IMR-90 (cell line): ENCODE measurements around the gene LRRC15. TPM values are rescaled to one million over a fixed set of nuclear protein-coding genes. Genes with fewer than 3 reads are reported as not detected.

Source experiments
- ATAC-seq: fragments of 200-7000 bp; cut with Tn5 transposase; 2 replicates; pipeline ENCODE4 v1.9.1; 2020; ENCODE audit warnings: low read depth, mild to moderate bottlenecking, moderate library complexity
- BruUV-seq: library from RNA; stranded (reverse); fragments of 400-500 nt; replicated peaks from 2 replicates; lab custom pipeline; 2021; lab: Mats Ljungman, UMichigan
- CTCF ChIA-PET: fragments of 300-600 bp; formaldehyde crosslinking; extraction: SDS; loops from one replicate; lab custom pipeline; 2021; ENCODE audit warnings: antibody characterized with exemption; lab: Yijun Ruan, JAX
- POLR2A ChIA-PET: fragments of 300-600 bp; sonication (Branson Sonifier 250); formaldehyde crosslinking; loops from one replicate; lab custom pipeline; 2022; ENCODE audit warnings: antibody characterized with exemption; ENCODE audit not compliant: unreplicated experiment; lab: Charles Lee
- DNase-seq: peaks from one replicate; pipeline ENCODE4 v3.0.0; 2013
- H2AFZ ChIP-seq: replicated peaks from 2 replicates; pipeline ENCODE3; 2013; ENCODE audit warnings: low read length, mild to moderate bottlenecking; ENCODE audit not compliant: poor library complexity
- H2AK5ac ChIP-seq: 2 replicates; pipeline ENCODE4 v1.6.1; 2013; ENCODE audit warnings: low read depth, low read length, inconsistent platforms
- H2AK9ac ChIP-seq: replicated peaks from 2 replicates; pipeline ENCODE3; 2013; ENCODE audit warnings: mild to moderate bottlenecking, low read depth, low read length, moderate library complexity; ENCODE audit not compliant: poor library complexity
- H2BK120ac ChIP-seq: 2 replicates; pipeline ENCODE4 v1.6.1; 2013; ENCODE audit warnings: low read depth, low read length, inconsistent platforms
- H2BK15ac ChIP-seq: 3 replicates; pipeline ENCODE4 v1.6.1; 2013; ENCODE audit warnings: low read depth, low read length, inconsistent platforms
- H2BK20ac ChIP-seq: 2 replicates; pipeline ENCODE4 v1.6.1; 2013; ENCODE audit warnings: low read depth, mild to moderate bottlenecking, inconsistent platforms, low read length, moderate library complexity
- H2BK5ac ChIP-seq: 2 replicates; pipeline ENCODE4 v1.6.1; 2013; ENCODE audit warnings: mild to moderate bottlenecking, low read depth, low read length, inconsistent platforms; ENCODE audit not compliant: poor library complexity, severe bottlenecking
- H3K14ac ChIP-seq: replicated peaks from 2 replicates; pipeline ENCODE4 v1.6.1; 2013; ENCODE audit warnings: low read depth, low read length, inconsistent platforms
- H3K18ac ChIP-seq: 2 replicates; pipeline ENCODE4 v1.6.1; 2013; ENCODE audit warnings: low read depth, low read length, control low read depth
- H3K23ac ChIP-seq: 2 replicates; pipeline ENCODE4 v1.6.1; 2013; ENCODE audit warnings: low read depth, low read length, inconsistent platforms
- H3K27ac ChIP-seq: 2 replicates; pipeline ENCODE4 v1.5.1; 2013; ENCODE audit warnings: mild to moderate bottlenecking, control low read depth, low read length; ENCODE audit not compliant: insufficient read depth
- H3K27me3 ChIP-seq: 2 replicates; pipeline ENCODE4 v1.6.1; 2013; ENCODE audit warnings: low read length; ENCODE audit not compliant: control insufficient read depth, insufficient read depth
- H3K36me3 ChIP-seq: 2 replicates; pipeline ENCODE4 v1.6.1; 2013; ENCODE audit warnings: low read length, mixed read lengths; ENCODE audit not compliant: control insufficient read depth, insufficient read depth
- H3K4ac ChIP-seq: 2 replicates; pipeline ENCODE4 v1.6.1; 2013; ENCODE audit warnings: low read depth, low read length, inconsistent platforms
- H3K4me1 ChIP-seq: 2 replicates; pipeline ENCODE4 v1.6.1; 2013; ENCODE audit warnings: low read length, mixed read lengths; ENCODE audit not compliant: control insufficient read depth, insufficient read depth
- H3K4me2 ChIP-seq: 2 replicates; pipeline ENCODE4 v1.6.1; 2013; ENCODE audit warnings: low read depth, mild to moderate bottlenecking, control low read depth, low read length, moderate library complexity
- H3K4me3 ChIP-seq: 2 replicates; pipeline ENCODE4 v1.5.1; 2013; ENCODE audit warnings: low read depth, mild to moderate bottlenecking, control low read depth, low read length, moderate library complexity; ENCODE audit not compliant: insufficient read depth
- H3K56ac ChIP-seq: 2 replicates; pipeline ENCODE4 v1.6.1; 2013; ENCODE audit warnings: low read length, inconsistent platforms; ENCODE audit not compliant: insufficient read depth; ENCODE audit errors: extremely low read depth
- H3K79me1 ChIP-seq, 2 experiments: 2 replicates each; pipeline ENCODE4 v1.6.1; 2013; ENCODE audit warnings: low read length in 2 of 2, inconsistent platforms in 1 of 2, low read depth in 1 of 2
- H3K9ac ChIP-seq: 2 replicates; pipeline ENCODE4 v1.6.1; 2013; ENCODE audit warnings: low read depth, low read length, control low read depth
- H3K9me1 ChIP-seq: 2 replicates; pipeline ENCODE4 v1.6.1; 2013; ENCODE audit warnings: low read length, inconsistent platforms; ENCODE audit not compliant: insufficient read depth
- H3K9me3 ChIP-seq: 2 replicates; pipeline ENCODE4 v1.6.1; 2013; ENCODE audit warnings: low read length; ENCODE audit not compliant: control insufficient read depth, insufficient read depth
- H4K20me1 ChIP-seq: 2 replicates; pipeline ENCODE4 v1.6.1; 2013; ENCODE audit warnings: low read length, inconsistent platforms; ENCODE audit not compliant: insufficient read depth
- H4K5ac ChIP-seq: 2 replicates; pipeline ENCODE4 v1.6.1; 2013; ENCODE audit warnings: mild to moderate bottlenecking, low read depth, low read length, control low read depth
- H4K8ac ChIP-seq, 2 experiments: 2 replicates each; pipeline ENCODE4 v1.6.1; 2013; ENCODE audit warnings: low read depth in 2 of 2, low read length in 2 of 2, control low read depth in 1 of 2, inconsistent platforms in 1 of 2
- H4K91ac ChIP-seq: 2 replicates; pipeline ENCODE4 v1.6.1; 2013; ENCODE audit warnings: low read depth, low read length, inconsistent platforms; ENCODE audit not compliant: insufficient read depth
- BHLHE40 ChIP-seq: fragments of 150-350 bp; IDR thresholded peaks from 2 replicates; pipeline ENCODE4 v1.6.1; 2016; ENCODE audit warnings: mild to moderate bottlenecking, low read depth, low read length
- CEBPB ChIP-seq: IDR thresholded peaks from 2 replicates; pipeline ENCODE4 v1.6.1; 2012; ENCODE audit warnings: low read depth, low read length, improper control_type of control experiment
- CHD1 ChIP-seq: IDR thresholded peaks from 2 replicates; pipeline ENCODE4 v1.6.1; 2012; ENCODE audit warnings: low read depth, low read length, improper control_type of control experiment
- CTCF ChIP-seq: conservative IDR thresholded peaks from 2 replicates; pipeline ENCODE4 v1.5.1; 2012; ENCODE audit warnings: mild to moderate bottlenecking, low read depth, low read length, improper control_type of control experiment
- FOS ChIP-seq: fragments of 150-350 bp; IDR thresholded peaks from 2 replicates; pipeline ENCODE4 v1.6.1; 2016; ENCODE audit warnings: low read depth, low read length
- MAFK ChIP-seq: IDR thresholded peaks from 2 replicates; pipeline ENCODE4 v1.6.1; 2012; ENCODE audit warnings: low read depth, low read length, improper control_type of control experiment
- MAZ ChIP-seq: IDR thresholded peaks from 2 replicates; pipeline ENCODE4 v1.6.1; 2012; ENCODE audit warnings: low read depth, mild to moderate bottlenecking, low read length, improper control_type of control experiment, moderate library complexity, borderline replicate concordance
- MXI1 ChIP-seq: IDR thresholded peaks from 2 replicates; pipeline ENCODE4 v1.6.1; 2012; ENCODE audit warnings: low read depth, mild to moderate bottlenecking, low read length, moderate library complexity, borderline replicate concordance
- NFE2L2 ChIP-seq: fragments of 150-350 bp; IDR thresholded peaks from 2 replicates; pipeline ENCODE4 v1.6.1; 2016; ENCODE audit warnings: low read depth, mild to moderate bottlenecking, low read length
- POLR2A ChIP-seq: IDR thresholded peaks from 2 replicates; pipeline ENCODE4 v1.6.1; 2012; ENCODE audit warnings: mild to moderate bottlenecking, low read depth, low read length
- RAD21 ChIP-seq: IDR thresholded peaks from 2 replicates; pipeline ENCODE4 v1.6.1; 2012; ENCODE audit warnings: low read length, improper control_type of control experiment
- RCOR1 ChIP-seq: IDR thresholded peaks from 2 replicates; pipeline ENCODE4 v1.6.1; 2012; ENCODE audit warnings: mild to moderate bottlenecking, low read length, improper control_type of control experiment; ENCODE audit not compliant: insufficient replicate concordance
- RFX5 ChIP-seq: IDR thresholded peaks from 2 replicates; pipeline ENCODE4 v1.8.0; 2012; ENCODE audit warnings: low read depth, mild to moderate bottlenecking, low read length, moderate library complexity
- SMC3 ChIP-seq: fragments of 150-350 bp; IDR thresholded peaks from 2 replicates; pipeline ENCODE4 v1.6.1; 2016; ENCODE audit warnings: low read depth, mild to moderate bottlenecking, antibody characterized with exemption, low read length, moderate library complexity
- USF2 ChIP-seq: fragments of 150-350 bp; IDR thresholded peaks from 2 replicates; pipeline ENCODE4 v1.6.1; 2017; ENCODE audit warnings: mild to moderate bottlenecking, antibody characterized with exemption, low read length, low read depth
- WGBS, 2 experiments: methylation state at CpG; one replicate each; pipeline versions ENCODE4 v1.1.5 to v1.1.7; 2013; ENCODE audit warnings: missing lambda C conversion rate in 2 of 2; ENCODE audit not compliant: insufficient read length in 1 of 2; ENCODE audit errors: extremely low coverage in 2 of 2; 5-methylcytosine and 5-hydroxymethylcytosine counted together
- dilution Hi-C: fragments of 300-500 bp; cut with HindIII; formaldehyde crosslinking; loops from one replicate; pipeline ENCODE4 v1.14.3; 2018; ENCODE audit warnings: low sequenced_read_pairs; ENCODE audit not compliant: unreplicated experiment
- in situ Hi-C: fragments of 300-500 bp; cut with MboI; formaldehyde crosslinking; loops from 3 replicates; pipeline ENCODE4 v1.14.3; 2019; ENCODE audit warnings: low sequenced_read_pairs, inconsistent platforms, mixed read lengths
- intact Hi-C: fragments of 100-400 bp; cut with micrococcal nuclease; formaldehyde crosslinking; loops from 2 replicates; pipeline ENCODE4 v1.10.0; 2022
- polyA plus RNA-seq, 3 experiments: library from polyadenylated mRNA; depleted of rRNA; stranded (reverse); fragments of >200 nt; gene quantifications; 2 replicates each; pipeline ENCODE4 v1.2.3, GENCODE V29; 2012; ENCODE audit warnings: low replicate concordance in 1 of 3
- total RNA-seq: library from RNA; depleted of rRNA; stranded (reverse); fragments of >200 nt; gene quantifications from 2 replicates; pipeline ENCODE4 v1.2.3, GENCODE V29; 2012
- TF ChIP-seq, protein P1 (sequence below): fragments of 150-350 bp; IDR thresholded peaks from 2 replicates; pipeline ENCODE4 v1.6.1; 2016; ENCODE audit warnings: low read depth, mild to moderate bottlenecking, low read length, moderate library complexity, borderline replicate concordance

LRRC15 gene
- total and polyA plus RNA-seq, 2 of the 4 experiments (the other 2 are of a cell fraction) = 2.5 to 9.0 TPM

DNA sequence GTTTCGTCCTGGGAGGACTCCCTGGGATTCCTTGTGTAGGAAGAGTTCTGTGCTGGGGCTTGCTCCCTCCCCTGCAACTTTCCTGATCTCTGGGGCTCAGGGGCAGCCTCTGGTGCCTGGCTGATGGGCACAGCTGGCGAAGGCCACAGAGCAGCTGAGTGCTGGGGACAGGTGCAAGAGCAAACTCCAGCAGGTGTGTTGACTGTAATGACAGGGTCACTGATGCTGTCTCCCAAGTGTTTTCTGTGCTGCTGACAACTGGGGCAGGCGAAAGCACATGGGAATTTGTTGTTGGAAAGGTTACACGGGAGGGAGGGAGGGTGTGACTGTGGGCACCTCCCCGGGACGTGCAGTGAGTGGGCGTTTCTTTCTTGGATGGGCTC lies 40.0 kb downstream of the LRRC15 start:
- Histone ChIP-seq H3K4me3 (no peak overlapping the region), H2AFZ (peak overlapping the region; percentile 44), H2BK15ac (no peak overlapping the region), H3K9me3 (no peaks in the 10 kb centered on the region), H3K79me1 (peaks cover 0 to 8% of the 10 kb centered on the region in 2 experiments; a peak in 1 of 4 replicates), H4K91ac (no peak overlapping the region), H4K8ac (no peak overlapping the region), H3K36me3 (no peaks in the 10 kb centered on the region), H2BK20ac (no peak overlapping the region), H3K4me1 (peaks cover 10% of the 10 kb centered on the region), H3K27ac (no peak overlapping the region), H3K9ac (no peak overlapping the region), H3K23ac (no peak overlapping the region), H2AK9ac (no peak overlapping the region), H3K18ac (no peak overlapping the region), H3K4ac (no peak overlapping the region), H3K56ac (no peak overlapping the region), H2AK5ac (peak overlapping the region; percentile 11; the same call in 1 of the 2 replicates), H4K20me1 (peaks cover 3% of the 10 kb centered on the region; the same call in 1 of the 2 replicates), H3K27me3 (no peaks in the 10 kb centered on the region), H3K14ac (no peak overlapping the region), H2BK5ac (no peak overlapping the region), H2BK120ac (no peak overlapping the region), H3K9me1 (peaks cover 24% of the 10 kb centered on the region), H4K5ac (no peak overlapping the region), H3K4me2 (no peak overlapping the region)
- TF ChIP-seq CEBPB = no peak
- no peak for TF ChIP-seq CHD1
- no peak for TF ChIP-seq MAZ
- no peak for TF ChIP-seq RFX5
- TF ChIP-seq RCOR1 = no peak
- TF ChIP-seq MXI1 = no peak
- no peak for TF ChIP-seq NFE2L2
- no peak for TF ChIP-seq RAD21
- TF ChIP-seq POLR2A = no peak
- TF ChIP-seq, protein P1, sequence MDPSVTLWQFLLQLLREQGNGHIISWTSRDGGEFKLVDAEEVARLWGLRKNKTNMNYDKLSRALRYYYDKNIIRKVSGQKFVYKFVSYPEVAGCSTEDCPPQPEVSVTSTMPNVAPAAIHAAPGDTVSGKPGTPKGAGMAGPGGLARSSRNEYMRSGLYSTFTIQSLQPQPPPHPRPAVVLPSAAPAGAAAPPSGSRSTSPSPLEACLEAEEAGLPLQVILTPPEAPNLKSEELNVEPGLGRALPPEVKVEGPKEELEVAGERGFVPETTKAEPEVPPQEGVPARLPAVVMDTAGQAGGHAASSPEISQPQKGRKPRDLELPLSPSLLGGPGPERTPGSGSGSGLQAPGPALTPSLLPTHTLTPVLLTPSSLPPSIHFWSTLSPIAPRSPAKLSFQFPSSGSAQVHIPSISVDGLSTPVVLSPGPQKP = no peak
- no peak for TF ChIP-seq MAFK
- no peak for TF ChIP-seq CTCF
- TF ChIP-seq FOS = no peak
- no peak for TF ChIP-seq SMC3
- no peak for TF ChIP-seq USF2
- TF ChIP-seq BHLHE40 = no peak
- DNase-seq = no peak
- ChIA-PET CTCF (interaction anchor here (1.0 kb wide), 1 partner anchor 14 kb away, joined by 3 read pairs; no protein-coding TSS in a partner anchor), POLR2A (no interaction called here)
- in situ Hi-C loops (loop anchor here (25.0 kb wide), 1 partner anchor 533 kb away; no protein-coding TSS in a partner anchor), intact Hi-C loops (no loop called here), dilution Hi-C loops (no loop called here)
- BruUV-seq = no TSS peak
- 92% methylated on average over 2 of the region's 7 CpGs; no CpG with 5 or more reads in 1 of the 2 experiments for WGBS, 2 experiments
- ATAC-seq = no peak
